Subcutaneous adipose tissue (tissue), 4 donors: ENCODE data around the gene NEU1. TPM values are rescaled to one million over a fixed set of nuclear protein-coding genes. Genes with fewer than 3 reads are reported as not detected.

Experiments used
- total RNA-seq, 4 donors: library from RNA; depleted of rRNA; stranded (reverse); fragments of >200 nt; gene quantifications; one replicate each; pipeline ENCODE4 v1.1.0, GENCODE V29; 2016
- TF ChIP-seq, protein P1 (sequence below): fragments of 450-650 bp; IDR thresholded peaks from one replicate; pipeline ENCODE4 v1.5.1; 2016; ENCODE audit warnings: low read depth, mild to moderate bottlenecking, control low read depth, antibody characterized with exemption, moderate library complexity

Gene NEU1
- total RNA-seq, 4 donors from 2014 or later = 24.9 to 46.6 (median 40.2) TPM

DNA sequence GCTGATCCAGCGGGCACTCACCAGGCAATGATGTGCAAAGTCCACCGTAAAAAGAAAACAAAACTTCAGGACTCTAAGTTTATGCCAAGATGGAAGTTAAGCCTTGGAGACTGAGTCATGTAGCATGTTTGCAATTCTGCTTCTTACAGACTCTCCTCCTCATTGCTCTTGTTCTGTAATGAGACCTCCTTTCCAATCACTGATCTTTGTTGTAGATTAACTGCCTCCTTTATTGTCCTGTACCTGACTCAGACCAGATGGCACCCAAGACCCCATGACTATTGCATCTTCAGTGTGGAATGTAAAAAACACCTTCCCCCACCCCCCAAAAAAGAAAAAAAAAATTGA is 11.2 kb downstream of the NEU1 start:
- TF ChIP-seq, protein P1, sequence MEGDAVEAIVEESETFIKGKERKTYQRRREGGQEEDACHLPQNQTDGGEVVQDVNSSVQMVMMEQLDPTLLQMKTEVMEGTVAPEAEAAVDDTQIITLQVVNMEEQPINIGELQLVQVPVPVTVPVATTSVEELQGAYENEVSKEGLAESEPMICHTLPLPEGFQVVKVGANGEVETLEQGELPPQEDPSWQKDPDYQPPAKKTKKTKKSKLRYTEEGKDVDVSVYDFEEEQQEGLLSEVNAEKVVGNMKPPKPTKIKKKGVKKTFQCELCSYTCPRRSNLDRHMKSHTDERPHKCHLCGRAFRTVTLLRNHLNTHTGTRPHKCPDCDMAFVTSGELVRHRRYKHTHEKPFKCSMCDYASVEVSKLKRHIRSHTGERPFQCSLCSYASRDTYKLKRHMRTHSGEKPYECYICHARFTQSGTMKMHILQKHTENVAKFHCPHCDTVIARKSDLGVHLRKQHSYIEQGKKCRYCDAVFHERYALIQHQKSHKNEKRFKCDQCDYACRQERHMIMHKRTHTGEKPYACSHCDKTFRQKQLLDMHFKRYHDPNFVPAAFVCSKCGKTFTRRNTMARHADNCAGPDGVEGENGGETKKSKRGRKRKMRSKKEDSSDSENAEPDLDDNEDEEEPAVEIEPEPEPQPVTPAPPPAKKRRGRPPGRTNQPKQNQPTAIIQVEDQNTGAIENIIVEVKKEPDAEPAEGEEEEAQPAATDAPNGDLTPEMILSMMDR = no peak

DNA sequence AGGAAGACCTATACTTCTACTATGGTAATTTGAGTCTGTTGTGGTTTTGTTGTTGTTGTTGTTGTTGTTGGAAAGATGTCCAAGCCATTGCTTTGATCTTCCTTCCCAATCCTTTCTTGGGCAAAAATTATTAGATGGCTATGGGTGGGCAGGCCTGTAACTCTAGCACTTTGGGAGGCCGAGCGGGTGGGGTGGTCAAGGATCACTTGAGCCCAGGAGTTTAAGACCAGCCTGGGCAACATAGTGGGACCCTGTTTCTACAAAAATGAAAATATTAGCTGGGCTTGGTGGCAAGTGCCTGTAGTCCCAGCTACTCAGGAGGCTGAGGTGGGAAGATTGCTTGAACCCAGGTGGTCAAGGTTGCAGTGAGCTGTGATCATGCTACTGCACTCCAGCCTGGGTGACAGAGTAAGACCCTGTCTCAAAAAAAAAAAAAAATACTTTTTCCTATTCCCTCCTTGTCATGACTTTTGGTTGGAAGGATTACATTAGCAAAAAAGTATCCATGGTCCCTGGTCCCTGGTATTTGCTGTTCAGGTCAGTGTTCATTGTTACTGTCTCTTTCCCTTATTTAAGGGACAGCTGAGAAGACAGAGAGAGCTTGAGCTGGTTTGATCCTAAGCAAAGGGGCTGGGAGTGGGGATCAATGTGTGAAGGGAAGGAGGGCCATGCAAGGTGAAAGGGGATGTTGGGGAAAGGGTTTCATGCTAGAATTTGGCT is 11.7 kb downstream of the NEU1 start:
- TF ChIP-seq, protein P1 = no peak

DNA sequence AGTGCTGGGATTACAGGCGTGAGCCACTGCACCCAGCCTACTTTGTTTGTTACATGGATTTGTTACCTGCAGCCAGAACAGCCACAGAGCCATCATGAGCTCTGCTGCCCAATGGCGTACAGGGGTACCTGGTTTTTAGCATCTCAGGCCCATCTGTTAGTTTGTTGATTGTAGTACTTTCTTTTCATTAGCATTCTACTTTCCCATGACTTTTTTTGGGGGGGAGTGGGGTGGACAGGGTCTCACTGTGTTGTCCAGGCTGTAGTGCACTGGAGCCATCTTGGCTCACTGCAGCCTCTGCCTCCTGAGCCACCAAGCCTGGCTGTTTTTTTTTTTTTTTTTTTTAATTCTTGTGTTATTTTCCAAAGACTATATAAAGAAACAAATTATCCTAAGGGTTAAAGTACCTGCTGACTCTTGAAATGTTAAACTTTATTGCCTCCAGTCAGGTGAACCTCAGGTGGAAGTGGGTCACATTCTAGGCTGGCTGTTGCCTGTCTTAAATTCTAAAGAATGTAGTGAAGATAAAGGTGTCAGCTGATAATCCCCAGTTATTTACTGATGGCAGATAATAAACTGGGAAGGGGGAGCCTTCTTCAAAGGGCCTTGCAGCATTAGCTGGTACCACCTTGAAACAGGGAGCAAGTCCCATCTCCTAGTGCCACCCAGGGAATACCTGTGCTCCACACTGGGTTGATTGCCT is 15.2 kb downstream of the NEU1 start:
- TF ChIP-seq, protein P1 = no peak

DNA sequence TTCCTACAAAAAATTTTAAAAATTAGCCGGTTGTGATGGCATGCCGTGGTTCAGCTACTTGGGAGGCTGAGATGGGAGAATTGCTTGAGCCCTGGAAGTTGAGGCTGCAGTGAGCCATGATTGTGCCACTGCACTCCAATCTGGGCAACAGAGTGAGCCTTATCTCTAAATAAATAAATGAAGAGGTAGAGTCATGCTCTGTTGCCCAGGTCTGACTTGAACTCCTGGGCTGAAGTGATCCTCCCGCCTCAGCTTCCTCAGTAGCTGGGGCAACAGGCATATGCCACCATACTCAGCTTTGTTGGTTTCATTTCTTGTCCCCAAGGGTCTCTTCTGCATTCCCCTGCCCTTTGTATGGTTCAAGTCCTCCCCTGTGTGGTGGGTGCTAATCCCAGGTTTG is 18.1 kb downstream of the NEU1 start:
- TF ChIP-seq, protein P1 = no peak

DNA sequence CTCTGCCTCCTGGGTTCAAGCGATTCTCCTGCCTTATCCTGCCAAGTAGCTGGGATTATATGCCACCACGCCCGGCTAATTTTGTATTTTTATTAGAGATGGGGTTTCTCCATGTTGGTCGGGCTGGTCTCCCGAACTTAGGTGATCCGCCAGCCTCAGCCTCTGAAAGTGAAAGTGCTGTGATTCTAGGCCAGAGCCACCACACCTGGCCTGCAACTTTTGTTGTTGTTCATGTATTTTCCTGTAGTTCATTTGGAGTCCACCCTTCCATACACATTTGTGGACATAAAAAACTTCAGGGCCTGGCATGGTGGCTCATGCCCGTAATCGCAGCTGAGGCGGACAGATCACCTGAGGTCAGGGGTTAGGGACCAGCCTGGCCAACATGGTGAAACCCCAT is 20.6 kb downstream of the NEU1 start:
- TF ChIP-seq, protein P1 = no peak

DNA sequence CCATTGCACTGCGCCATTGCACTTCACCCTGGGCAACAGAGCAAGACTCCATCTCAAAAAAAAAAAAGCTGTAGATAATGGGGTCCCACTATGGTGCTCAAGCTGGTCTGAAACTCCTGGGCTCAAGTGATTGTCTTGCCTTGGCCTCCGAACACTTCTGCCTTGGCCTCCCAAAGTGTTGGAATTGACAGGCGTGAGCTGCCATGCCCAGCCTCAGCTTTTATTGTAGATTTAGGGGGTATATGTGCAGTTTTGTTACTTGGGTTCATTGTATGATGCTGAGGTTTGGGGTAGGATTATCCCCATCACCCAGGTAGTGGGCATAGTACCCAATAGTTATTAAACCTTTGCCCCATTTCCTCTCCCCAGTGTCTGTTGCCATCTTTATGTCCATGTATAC is 23.7 kb downstream of the NEU1 start:
- TF ChIP-seq, protein P1 = no peak

DNA sequence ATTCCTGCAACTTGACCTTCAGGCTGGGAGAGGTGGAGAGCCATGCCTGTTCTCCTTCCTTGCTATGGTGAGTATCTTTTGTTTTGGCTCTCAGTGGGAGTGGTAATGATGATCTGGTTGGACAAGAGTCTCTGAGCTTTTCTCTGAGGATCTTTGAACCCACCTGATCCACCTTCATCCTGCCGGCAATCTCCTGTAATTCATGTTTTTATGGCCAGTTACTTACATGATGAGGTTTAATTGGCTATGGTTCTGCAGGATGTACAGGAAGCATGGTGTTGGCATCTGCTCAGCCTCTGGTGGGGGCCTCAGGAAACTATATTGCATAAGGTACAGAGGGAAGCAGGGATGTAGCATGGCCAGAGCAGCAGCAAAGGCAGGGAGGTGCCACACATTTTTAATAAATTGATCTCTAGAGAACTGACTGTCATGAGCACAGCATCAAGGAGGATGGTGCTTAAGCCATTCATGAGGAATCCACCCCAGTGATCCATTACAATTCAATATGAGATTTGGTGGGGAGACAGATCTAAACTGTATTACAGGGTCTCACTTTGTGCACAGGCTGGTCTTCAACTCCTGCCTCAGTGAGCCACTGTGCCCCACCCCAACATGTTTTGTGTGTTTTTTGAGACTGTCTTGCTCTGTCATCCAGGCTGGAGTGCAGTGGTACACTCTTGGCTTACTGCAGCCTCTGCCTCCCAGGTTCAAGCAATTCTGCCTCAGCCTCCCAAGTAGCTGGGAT is 25.1 kb downstream of the NEU1 start:
- TF ChIP-seq, protein P1 = no peak
